GM21515 (cell line): Measurements from ENCODE around the gene JPH2.
"Not testable (repeated sequence)": the region's sequence is repeated elsewhere in the genome, so short reads cannot be mapped to it uniquely, and the experiment has no call there.

ENCODE experiments used
- ATAC-seq: cut with Tn5 transposase; IDR thresholded peaks from one replicate; pipeline ENCODE4 v1.9.1; 2021; ENCODE audit not compliant: unreplicated experiment

Gene JPH2

DNA sequence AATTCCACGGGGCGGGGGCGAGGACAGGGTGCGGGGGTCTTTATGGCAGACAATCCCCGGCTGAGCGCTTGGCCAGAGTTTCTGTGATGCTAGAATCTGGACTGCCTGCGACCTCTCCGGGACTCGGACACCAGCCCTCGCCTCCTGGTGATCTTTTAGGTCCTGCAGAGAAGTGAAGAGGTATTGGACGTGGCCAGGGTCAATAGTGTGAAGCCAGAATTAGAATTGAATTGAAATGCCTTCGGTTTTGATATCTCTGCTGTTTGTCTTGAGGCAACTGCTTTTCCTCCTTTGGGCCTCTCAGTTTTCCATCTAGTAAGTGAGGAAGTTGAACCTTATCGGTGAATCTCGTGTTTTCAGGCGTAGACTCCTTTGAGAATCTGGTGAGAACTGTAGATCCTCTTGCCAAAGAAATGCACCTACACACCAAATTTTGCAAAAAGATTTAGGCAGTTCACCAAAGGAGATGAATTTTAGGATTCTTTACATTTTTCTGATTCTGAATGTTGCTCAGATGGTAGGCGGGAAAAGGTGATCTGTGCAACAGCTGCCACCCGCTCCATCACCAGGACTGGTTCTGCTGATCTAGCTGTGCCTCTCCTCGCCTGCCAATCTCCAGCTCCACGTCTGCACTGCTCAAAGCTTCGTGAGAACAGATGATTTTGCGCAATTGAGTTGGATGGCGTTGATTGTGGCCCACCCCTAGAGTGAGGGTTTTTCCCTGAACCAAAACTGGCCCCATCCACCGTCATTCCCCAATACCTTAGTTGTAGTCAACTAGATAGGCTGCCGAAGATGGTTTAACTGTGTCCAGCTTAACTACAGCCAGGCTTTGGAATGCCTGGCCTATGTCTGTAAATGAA, 24.4 kb upstream of the JPH2 start:
- peak; percentile 1 for ATAC-seq

DNA sequence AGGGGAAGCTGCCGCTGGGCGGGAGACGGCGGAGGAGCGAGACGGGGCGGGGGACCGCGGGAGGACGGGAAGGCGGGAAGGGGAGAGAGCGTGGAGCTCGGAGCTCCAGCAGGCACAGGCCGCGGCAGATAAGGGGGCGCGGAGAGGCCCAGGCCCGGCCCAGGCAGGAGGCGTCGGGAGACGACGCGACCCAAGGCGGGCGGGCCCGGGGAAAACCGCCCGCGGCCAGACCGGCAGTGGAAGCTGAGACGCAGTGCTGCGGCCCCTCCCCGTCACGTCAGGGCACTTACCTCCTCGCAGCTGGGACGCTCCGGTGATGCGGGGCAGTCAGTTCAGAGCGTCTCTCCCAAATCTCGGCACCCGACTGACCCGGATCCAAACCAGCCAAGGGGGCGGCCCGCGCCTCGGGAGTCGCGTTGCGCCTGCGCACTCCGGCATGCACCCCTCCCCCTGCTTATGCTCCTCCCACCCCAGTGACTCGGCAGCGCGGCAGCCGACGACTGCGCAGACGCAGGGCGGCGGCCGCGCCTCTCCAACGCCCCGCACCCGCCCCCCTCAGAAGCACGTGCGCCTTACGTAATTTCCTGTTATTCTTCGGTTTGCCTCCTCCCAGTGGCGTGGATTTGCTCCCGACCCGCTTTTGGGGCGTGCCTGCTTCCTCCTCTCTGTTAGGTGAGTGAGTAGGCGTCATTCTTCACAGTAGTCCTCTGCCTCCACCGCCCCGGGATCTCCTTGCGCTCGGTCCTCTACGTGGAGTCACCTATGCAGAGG, 23.6 kb upstream of the JPH2 start, which contains the start of gene OSER1:
Gene OSER1, minus strand, starts transcription at position 366 of the 771 bp plus-strand sequence. CDS start 3,814 bp downstream, outside the sequence.
- ATAC-seq, result peak; percentile 74

DNA sequence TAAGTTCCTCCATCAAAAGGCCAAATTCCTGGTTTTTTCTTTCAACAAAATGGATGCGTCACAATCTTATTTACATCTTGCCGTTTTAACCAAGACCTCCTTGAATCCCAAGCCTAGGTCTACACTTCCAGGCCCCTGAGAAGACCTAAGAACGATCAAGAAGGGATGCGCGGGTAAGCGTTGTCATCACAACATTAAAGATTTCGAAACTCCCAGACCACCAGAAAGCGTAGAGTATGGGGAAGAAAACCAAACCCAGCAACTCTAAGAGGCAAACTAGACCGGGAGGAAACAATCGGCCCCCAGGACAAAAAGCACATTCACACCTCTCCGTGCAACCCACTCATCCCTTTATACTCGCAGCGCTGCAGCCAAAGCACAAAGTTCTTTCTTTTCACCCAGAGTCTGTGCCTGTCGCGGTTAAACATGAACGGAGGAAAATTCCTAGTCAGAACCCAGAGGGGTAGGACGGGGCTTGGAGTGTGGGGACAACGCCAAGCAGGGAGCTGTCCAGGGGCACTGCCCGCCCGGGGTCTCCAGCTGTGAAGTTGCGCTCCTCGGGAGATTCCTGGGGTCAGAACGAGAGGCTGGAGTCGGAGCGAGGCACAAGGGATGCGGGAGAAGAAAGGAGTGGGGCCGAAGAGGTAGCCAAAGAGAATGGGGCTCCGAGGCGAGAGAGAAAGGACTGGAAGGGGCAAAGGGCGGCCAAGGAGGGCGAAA, 22.9 kb upstream of the JPH2 start:
- ATAC-seq, result peak; percentile 11

DNA sequence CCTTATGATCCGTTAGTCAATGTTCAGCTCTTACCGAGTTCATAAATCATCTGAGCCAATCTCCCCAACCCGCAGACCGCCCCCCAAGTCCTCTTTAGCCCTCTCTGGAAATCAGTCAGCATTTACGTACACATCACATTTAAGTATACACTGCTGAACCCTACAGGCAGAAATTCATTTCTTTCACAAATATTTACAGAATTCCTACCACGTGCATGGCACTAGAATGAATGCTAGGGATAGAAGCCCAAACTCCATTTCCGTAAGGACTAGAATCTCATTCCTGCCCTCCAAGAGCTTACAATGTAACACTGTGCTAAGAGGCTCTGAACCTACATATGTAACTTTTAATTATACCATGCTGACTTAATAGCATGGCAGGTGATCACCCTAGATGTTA, 21.8 kb upstream of the JPH2 start:
- no peak for ATAC-seq

DNA sequence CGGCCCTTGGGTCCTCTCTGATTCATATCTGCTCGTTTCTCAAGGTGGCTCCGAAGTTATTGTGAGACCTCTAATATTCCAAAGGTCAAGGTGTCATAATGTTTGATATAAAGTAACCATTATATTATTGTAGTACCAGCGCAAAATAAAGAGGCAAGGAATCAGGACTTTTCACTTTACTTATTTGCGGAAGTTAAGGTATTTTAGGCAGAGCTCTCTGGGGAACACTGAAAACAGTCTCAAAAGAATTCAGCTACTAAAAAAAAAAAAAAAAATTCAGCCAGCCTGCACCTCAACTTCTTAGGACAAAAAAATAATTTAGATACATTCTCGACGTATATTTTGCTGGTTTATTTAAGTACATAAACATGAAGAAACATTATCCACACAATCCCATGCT, 21.2 kb upstream of the JPH2 start:
- ATAC-seq, result no peak

DNA sequence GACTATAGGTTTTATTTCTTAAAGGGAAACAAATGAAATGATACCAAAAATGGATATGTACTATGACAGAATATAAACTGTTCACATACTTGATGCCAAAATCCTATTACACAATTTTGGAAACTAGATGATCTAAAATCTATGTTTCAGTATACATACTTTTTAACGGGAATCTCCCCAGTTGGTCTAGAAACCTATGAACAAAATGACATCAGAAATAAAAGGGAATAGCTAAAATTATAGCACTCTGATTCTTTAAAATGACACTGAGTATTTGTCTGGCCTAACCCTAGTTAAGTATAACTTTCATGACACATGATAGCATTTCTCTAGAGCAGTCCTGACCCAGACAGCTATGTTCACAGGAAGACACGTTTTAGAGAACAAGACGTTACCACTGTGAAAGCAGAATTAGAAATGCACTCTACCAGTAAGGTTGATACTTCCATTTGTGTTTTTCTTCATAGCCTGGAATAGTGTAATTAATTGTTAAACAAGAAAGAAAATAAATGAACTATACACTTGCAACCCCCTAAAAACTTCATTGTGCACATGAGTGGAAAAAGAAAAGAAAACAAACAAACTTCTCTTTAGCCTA, 20.2 kb upstream of the JPH2 start:
- ATAC-seq, result no peak

DNA sequence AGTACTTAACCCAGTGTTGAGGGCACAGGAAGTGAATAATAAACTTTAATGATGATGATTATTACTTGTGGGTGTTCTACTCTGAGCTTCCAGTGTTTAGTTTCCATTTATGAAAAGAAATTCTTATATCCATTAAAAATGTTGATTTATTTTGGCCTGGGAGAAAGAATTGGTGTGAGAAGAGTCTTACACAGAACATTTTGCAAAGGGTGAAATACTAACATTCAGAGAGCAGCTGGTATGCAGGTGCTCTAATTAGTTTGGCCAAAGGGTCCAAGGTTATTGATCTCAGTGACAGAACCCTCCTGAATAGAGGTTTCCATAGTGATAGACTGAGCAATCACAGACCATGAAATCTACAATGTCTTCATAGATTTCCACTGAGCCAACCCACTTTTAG, 19.1 kb upstream of the JPH2 start:
- ATAC-seq, result no peak

DNA sequence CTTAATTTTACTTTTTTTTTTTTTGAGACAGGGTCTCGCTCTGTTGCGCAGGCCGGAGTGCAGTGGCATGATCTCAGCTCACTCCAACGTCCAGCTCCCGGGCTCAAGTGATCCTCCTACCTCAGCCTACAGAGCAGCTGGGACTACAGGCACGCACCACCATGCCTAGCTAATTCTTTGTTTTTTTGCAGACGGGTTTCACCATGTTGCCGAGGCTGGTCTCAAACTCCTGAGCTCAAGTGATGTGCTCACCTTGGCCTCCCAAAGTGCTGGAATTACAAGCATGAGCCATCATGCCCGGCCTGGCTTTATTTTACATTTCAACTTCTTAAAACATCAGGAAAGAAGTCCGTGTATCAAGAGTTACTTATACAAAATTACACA, 17.8 kb upstream of the JPH2 start:
- ATAC-seq, result no peak

DNA sequence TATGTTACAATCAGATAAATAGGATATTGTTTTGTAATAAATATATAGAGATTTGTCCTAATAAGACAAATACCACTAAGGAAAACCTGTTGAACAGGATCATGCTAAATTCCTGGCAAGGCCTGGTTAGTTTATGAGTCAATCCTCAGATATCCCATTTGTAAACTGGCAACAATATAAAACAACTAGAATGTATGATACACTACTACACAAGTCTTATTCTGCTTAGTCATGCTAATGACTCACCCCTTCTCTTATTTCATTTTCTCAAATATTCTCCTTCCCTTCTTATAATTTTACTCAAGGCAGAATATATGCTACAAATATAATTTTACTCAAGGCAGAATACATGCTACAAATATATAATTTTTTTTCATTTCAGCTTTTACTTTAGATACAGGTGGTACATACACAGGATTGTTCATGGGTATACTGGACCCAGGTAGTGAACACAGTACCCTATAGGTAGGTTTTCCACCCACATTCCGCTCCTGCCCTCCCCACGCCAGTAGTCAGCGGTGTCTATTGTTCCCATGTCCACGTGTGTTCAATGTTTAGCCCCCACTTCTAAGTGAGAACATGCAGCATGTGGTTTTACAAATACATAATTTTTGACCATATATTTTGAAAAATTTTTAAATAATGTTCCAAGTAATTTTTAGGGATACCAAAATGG, 17.3 kb upstream of the JPH2 start:
- ATAC-seq, result no peak

DNA sequence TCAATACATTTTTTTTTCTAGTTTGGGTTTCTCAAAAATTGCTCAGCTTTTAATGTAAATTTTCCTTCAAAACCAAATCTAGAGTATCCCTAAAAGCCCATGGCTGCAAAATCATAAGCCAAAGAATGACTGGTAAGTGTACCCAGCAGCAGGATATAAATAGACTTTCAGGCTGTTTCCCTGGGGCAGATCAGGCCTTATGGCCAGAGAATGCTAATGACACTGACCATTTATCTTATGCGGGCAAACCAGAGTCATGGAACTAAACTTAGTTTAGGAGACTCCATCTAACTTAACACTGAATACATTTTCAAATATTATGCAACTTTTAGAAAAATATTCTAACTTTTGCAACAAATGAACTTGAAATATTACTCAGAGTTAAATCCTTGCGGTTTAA, 16.2 kb upstream of the JPH2 start:
- no peak for ATAC-seq

DNA sequence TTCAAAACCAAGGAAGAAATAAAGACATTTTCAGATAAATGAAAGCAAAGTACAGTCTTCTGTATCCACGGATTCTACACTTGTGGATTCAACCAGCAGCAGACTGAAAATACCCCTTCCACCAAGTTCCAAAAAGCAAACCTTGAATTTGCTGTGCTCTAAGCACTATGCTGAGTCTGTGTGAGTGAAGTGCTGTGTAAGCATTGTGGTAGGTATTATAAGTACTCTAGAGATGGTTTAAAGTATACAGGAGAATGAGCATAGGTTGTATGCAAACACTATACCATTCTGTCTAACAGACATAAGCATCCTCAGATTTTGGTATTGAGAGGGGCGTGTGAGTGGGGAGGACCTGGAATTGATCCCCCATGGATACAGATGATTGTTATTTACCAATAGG, 14.0 kb upstream of the JPH2 start:
- no peak for ATAC-seq

DNA sequence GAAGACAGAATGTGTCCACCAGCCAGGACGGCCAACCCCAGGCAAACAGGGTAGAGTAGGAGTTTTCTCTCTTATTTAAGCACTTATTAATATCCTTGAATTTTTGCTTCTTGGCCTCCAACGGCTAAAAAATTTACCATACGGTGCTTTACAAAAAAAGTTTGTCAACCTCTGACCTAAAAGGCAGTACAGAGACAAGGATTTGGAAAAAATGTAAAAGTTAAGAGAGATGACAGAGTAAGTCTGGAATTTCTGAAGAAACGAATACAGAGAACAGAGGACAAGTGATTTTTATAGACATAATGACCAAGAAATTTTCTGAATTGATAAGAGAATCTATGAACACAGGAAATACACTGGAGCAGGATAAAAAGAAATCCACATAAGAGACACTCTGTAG, 13.4 kb upstream of the JPH2 start:
- no peak for ATAC-seq

DNA sequence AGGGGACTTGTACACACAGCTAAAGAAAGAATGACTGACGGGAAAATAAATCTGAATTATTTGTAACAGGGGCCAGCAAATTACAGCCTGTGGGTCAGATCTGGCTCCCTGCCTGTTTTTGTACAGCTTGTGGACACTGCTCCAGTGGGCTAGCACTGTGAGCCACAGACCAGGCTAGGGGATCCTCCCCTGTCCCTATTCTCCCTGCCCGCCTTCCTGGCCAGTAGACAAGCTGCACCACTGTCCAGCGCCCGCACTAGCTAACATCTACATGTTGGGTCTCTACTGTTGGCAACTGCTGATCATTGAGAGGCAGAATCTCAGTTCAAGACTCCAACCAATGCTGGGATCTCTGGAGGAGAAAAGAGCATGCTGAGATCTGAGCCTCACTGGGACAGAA, 12.9 kb upstream of the JPH2 start:
- ATAC-seq, result no peak

DNA sequence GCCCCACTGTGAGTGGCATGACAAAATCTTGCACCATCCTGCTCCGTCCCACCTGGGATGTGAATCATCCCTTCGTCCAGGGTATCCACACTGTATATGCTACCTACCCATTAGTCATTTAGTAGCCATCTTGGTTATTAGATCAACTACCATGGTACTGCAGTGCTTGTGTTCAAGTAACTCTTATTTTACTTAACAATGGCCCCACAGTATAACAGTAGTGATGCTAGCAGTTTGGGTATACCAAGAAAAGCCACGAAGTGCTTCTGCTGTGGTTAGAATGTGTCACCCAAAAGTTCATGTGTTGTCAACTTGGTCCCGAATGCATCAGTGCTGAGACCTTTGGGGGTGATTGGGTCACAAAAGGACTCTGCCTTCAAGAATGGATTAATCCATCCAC, 11.9 kb upstream of the JPH2 start:
- no peak for ATAC-seq

DNA sequence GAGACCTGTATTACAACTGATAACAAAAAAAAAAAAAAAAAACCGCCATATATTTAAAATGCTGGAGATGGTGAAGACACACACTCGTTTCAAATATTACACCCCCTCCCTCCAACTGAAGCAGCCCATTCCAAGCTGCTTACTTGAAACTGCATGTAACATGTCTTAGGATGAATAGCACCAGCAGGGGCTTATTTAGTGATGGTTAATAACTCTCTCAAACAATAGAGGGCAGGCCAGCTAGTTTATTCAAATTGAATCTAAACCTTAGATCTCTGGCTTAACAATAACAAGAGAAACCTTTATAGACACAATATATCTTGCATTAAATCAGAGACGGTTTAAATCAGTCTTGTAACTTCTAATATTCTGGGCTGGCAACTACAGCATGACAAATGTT, 9.3 kb upstream of the JPH2 start:
- no peak for ATAC-seq

DNA sequence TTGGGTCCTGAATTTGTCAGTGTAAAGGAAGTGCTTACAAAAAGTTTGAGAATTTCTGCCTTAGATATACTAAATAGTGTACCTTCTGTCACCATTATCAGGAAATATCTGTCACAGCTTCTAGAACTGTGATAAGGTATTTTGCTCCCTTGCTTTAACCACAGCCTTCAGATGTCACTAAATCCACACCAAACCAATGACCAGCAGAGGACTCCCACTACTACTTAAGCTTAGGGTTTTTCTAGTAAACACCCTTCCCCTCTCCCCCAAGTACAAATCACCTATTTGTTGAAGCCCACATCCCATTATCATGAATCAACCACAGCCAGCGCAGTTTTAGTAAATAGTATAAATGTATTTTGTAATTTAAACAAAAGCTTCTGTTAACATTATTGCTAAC, 8.6 kb upstream of the JPH2 start:
- ATAC-seq, result no peak

DNA sequence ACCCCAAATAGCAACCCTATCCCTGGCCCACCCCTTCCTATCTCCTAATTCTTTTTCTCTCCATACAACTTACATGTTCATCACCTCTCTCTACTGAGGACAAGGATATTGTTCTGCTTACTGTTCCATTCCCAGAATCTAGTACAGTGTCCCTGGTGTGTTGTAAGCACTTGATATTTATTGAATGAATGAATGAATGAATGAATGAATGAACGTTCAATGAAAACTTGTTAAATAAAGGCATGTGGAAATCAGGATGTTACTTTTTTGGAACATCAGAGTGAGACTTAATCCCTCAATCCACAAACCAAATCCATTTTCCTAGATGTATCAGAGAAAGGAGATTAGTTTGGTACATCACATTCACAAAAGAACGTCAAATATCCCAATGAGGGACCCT, 6.8 kb upstream of the JPH2 start:
- ATAC-seq, result no peak

DNA sequence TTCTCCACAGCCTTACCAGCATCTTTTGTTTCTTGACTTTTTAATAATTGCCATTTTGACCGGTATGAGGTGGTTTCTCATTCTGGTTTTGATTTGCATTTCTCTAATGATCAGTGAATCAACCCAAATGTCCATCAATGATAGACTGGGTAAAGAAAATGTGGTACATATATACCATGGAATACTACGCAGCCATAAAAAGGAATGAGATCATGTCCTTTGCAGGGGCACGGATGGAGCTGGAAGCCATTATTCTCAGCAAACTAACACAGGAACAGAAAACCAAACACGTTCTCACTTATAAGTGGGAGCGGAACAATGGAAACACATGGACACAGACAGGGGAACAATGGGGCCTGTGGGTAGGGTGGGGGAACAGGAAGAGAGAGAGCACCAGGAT, 4.7 kb upstream of the JPH2 start:
- ATAC-seq, result not testable (repeated sequence)

DNA sequence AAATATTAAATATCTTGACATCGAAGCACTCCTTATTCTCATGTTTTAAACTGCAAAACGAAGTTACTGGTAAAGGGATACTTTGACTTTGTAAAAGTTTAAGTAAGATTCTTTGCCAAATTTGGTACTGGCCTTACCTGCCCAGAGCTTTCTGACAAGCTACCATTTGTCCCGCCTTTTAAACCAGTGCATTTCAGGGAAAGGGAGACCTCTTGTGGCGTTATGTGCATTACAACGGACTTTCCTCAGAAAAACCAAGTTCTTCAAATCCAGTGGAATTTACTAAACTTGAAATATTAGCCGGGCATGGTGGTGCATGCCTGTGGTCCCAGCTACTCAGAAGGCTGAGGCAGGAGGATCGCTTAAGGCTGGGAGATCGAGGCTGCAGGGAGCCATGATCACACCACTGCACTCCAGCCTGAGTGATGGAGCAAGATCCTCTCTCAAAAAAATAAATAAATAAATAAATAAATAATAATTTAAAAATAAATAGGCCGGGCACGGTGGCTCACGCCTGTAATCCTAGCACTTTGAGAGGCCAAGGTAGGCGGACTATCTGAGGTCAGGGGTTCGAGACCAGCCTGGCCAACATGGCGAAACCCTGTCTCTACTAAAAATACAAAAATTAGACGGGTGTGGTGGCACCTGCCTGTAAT, 3.3 kb upstream of the JPH2 start:
- not testable (repeated sequence) for ATAC-seq

DNA sequence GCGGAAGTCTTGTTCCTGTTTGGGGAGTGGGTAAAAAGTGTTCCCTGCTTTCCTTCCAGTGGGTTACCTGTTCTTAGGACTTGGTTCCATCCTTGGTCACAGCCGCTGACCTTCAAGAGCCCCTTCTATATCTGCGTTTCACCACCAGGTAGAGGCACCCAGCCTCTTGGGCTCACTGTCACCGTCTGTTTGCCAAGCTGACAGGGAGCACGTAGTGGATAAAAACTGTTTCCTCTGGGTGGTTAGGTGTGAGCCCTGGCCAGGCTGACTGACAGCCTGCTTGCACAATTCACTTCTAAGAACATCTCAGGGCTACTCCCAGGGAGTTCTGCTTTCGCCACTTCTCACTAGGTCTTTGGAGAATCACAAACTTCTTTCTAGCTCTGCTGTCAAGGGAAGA, 1.8 kb upstream of the JPH2 start:
- no peak for ATAC-seq
